GM18867 (cell line): ENCODE measurements around the gene SPATA13.

Experiments
- ATAC-seq: cut with Tn5 transposase; IDR thresholded peaks from one replicate; pipeline ENCODE4 v1.9.1; 2021; ENCODE audit warnings: mild to moderate bottlenecking, moderate library complexity; ENCODE audit not compliant: unreplicated experiment

The SPATA13 gene

GRCh38 chr13:24274452-24275021, 114.0 kb downstream of the SPATA13 start:
- peak; percentile 66 for ATAC-seq

- ATAC-seq = no peak
Measured at GRCh38 chr13:24275041-24275440, 114.5 kb downstream of the SPATA13 start.

GRCh38 chr13:24276306-24276705, 115.8 kb downstream of the SPATA13 start:
- no peak for ATAC-seq

GRCh38 chr13:24276861-24277260, 116.3 kb downstream of the SPATA13 start:
- no peak for ATAC-seq

GRCh38 chr13:24277761-24278160, 117.2 kb downstream of the SPATA13 start:
- no peak for ATAC-seq

- ATAC-seq = no peak
Measured at GRCh38 chr13:24279327-24280110, 119.0 kb downstream of the SPATA13 start.

GRCh38 chr13:24280720-24281119, 120.2 kb downstream of the SPATA13 start:
- ATAC-seq = no peak

- ATAC-seq = no peak
Measured at GRCh38 chr13:24281188-24282008, 120.9 kb downstream of the SPATA13 start.

GRCh38 chr13:24282256-24282655, 121.7 kb downstream of the SPATA13 start:
- no peak for ATAC-seq

- ATAC-seq = no peak
Measured at GRCh38 chr13:24284889-24285565, 124.5 kb downstream of the SPATA13 start.

GRCh38 chr13:24286624-24287023, 126.1 kb downstream of the SPATA13 start:
- ATAC-seq = no peak

- ATAC-seq = no peak
Measured at GRCh38 chr13:24287748-24288287, 127.3 kb downstream of the SPATA13 start.

- ATAC-seq = no peak
Measured at GRCh38 chr13:24288870-24289269, 128.3 kb downstream of the SPATA13 start.

- ATAC-seq = no peak
Measured at GRCh38 chr13:24290280-24290932, 129.9 kb downstream of the SPATA13 start.

GRCh38 chr13:24292481-24292880, 132.0 kb downstream of the SPATA13 start:
- no peak for ATAC-seq

- no peak for ATAC-seq
Measured at GRCh38 chr13:24293746-24294145, 133.2 kb downstream of the SPATA13 start.

- ATAC-seq = no peak
Measured at GRCh38 chr13:24299488-24300114, 139.1 kb downstream of the SPATA13 start.

- ATAC-seq = no peak
Measured at GRCh38 chr13:24301434-24301833, 140.9 kb downstream of the SPATA13 start.

- no peak for ATAC-seq
Measured at GRCh38 chr13:24301911-24302310, 141.4 kb downstream of the SPATA13 start.

- no peak for ATAC-seq
Measured at GRCh38 chr13:24304620-24305019, 144.1 kb downstream of the SPATA13 start.
